Calu3 (cell line): Measurements from ENCODE around the gene ATP9A. TPM values are rescaled to one million over a fixed set of nuclear protein-coding genes. Genes with fewer than 3 reads are reported as not detected.

Experiments used
- BruUV-seq: library from RNA; stranded (reverse); fragments of 400-500 nt; replicated peaks from 2 replicates; lab custom pipeline; 2021; lab: Mats Ljungman, UMichigan
- CTCF ChIA-PET: fragments of 300-600 bp; sonication (Branson Sonifier 250); formaldehyde crosslinking; loops from one replicate; lab custom pipeline; 2022; ENCODE audit warnings: antibody characterized with exemption; lab: Charles Lee
- DNase-seq: peaks from one replicate; pipeline ENCODE4 v3.0.0; 2022
- H3K27ac Mint-ChIP-seq: one replicate; pipeline ENCODE4 v1.8.0; 2022; ENCODE audit warnings: mixed read lengths; ENCODE audit not compliant: unreplicated experiment
- H3K27me3 Mint-ChIP-seq: one replicate; pipeline ENCODE4 v1.8.0; 2022; ENCODE audit warnings: mixed read lengths; ENCODE audit not compliant: unreplicated experiment
- H3K36me3 Mint-ChIP-seq: one replicate; pipeline ENCODE4 v1.8.0; 2022; ENCODE audit warnings: mild to moderate bottlenecking, moderate library complexity, mixed read lengths; ENCODE audit not compliant: insufficient read depth, unreplicated experiment
- H3K4me1 Mint-ChIP-seq: one replicate; pipeline ENCODE4 v1.8.0; 2022; ENCODE audit warnings: mild to moderate bottlenecking, low read depth, mixed read lengths; ENCODE audit not compliant: unreplicated experiment
- H3K4me3 Mint-ChIP-seq: one replicate; pipeline ENCODE4 v1.8.0; 2022; ENCODE audit warnings: mild to moderate bottlenecking, low read depth, moderate library complexity, mixed read lengths; ENCODE audit not compliant: unreplicated experiment
- H3K9me3 Mint-ChIP-seq: one replicate; pipeline ENCODE4 v1.8.0; 2022; ENCODE audit warnings: low read depth, mixed read lengths; ENCODE audit not compliant: unreplicated experiment
- CTCF ChIP-seq: fragments of 200-600 bp; IDR thresholded peaks from one replicate; pipeline ENCODE4 v1.8.0; 2022; ENCODE audit warnings: antibody characterized with exemption; ENCODE audit not compliant: unreplicated experiment
- intact Hi-C: fragments of 100-400 bp; cut with micrococcal nuclease; formaldehyde crosslinking; loops from one replicate; pipeline ENCODE4 v1.10.0; 2022; ENCODE audit not compliant: unreplicated experiment
- total RNA-seq: library from RNA; stranded (reverse); gene quantifications from 2 replicates; pipeline ENCODE4 v1.2.3, GENCODE V29; 2022

The ATP9A gene
- total RNA-seq, 1 experiment from 2014 or later: 98.5 TPM

- no peak for TF ChIP-seq CTCF
- CTCF ChIA-PET: no interaction called here
Measured at GRCh38 chr20:51614687-51615086, 153.5 kb downstream of the ATP9A start.

DNA sequence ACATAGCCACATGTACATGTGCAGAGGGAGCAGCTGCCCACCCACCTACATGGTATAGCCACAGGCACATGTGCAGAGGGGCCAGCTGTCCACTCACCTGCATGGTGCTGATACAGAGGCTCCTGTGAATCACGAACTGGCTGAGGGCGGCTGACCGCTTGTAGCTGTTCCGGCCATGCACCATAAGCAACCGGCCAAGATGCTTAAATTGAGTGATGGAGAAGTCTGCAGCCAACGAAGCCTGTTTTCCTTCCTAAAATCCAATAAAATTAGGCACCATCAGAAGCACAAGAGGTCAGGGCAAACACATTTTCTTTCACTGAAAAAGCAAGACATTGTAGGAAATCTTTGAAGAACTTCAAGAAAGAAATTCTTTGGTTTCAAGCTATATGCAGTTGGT lies 154.6 kb downstream of the ATP9A start:
- Mint-ChIP-seq H3K36me3 (peaks cover 20% of the 10 kb centered on the region), H3K27me3 (no peaks in the 10 kb centered on the region), H3K27ac (no peak overlapping the region), H3K4me3 (no peak overlapping the region), H3K9me3 (no peaks in the 10 kb centered on the region), H3K4me1 (no peaks in the 10 kb centered on the region)
- BruUV-seq: no TSS peak
- DNase-seq: no peak
- CTCF ChIA-PET: no interaction called here
- intact Hi-C loops: no loop called here
- no peak for TF ChIP-seq CTCF

More at GRCh38 chr20:51614687-51615086, 153.5 kb downstream of the ATP9A start:
- no TSS peak for BruUV-seq
- no peaks in the 10 kb centered on the region for H3K9me3 Mint-ChIP-seq
- intact Hi-C loops: no loop called here
- peaks cover 21% of the 10 kb centered on the region for H3K36me3 Mint-ChIP-seq
- no peaks in the 10 kb centered on the region for H3K27me3 Mint-ChIP-seq
- no peak overlapping the region for H3K27ac Mint-ChIP-seq
- H3K4me1 Mint-ChIP-seq: no peaks in the 10 kb centered on the region
- no peak for DNase-seq
- no peak overlapping the region for H3K4me3 Mint-ChIP-seq

- intact Hi-C loops: no loop called here
- H3K36me3 Mint-ChIP-seq: peaks cover 20% of the 10 kb centered on the region
- H3K9me3 Mint-ChIP-seq: no peaks in the 10 kb centered on the region
- CTCF ChIA-PET: no interaction called here
- DNase-seq: no peak
- no peak overlapping the region for H3K4me3 Mint-ChIP-seq
- TF ChIP-seq CTCF: no peak
- no peaks in the 10 kb centered on the region for H3K4me1 Mint-ChIP-seq
- no peaks in the 10 kb centered on the region for H3K27me3 Mint-ChIP-seq
- no TSS peak for BruUV-seq
- no peak overlapping the region for H3K27ac Mint-ChIP-seq
Measured at GRCh38 chr20:51612896-51613295, 155.3 kb downstream of the ATP9A start.

GRCh38 chr20:51611625-51611890 lies 156.6 kb downstream of the ATP9A start:
- Mint-ChIP-seq H3K27me3 (no peaks in the 10 kb centered on the region), H3K4me1 (no peaks in the 10 kb centered on the region), H3K36me3 (peaks cover 20% of the 10 kb centered on the region), H3K4me3 (no peak overlapping the region), H3K27ac (no peak overlapping the region), H3K9me3 (no peaks in the 10 kb centered on the region)
- intact Hi-C loops: no loop called here
- CTCF ChIA-PET: no interaction called here
- no peak for TF ChIP-seq CTCF
- no peak for DNase-seq
- BruUV-seq: no TSS peak
